Measurements from ENCODE around the gene TTL.

- no peak for TF ChIP-seq CTCF (conservative IDR thresholded peaks at IDR 0.05; ENCODE audit: low read depth, low read length)
- TF ChIP-seq EZH2 (IDR thresholded peaks at IDR 0.05; ENCODE audit: low read length, unreplicated experiment), result no peak
Measured at GRCh38 chr2:112523291-112523777, 41.4 kb downstream of the TTL start.
